ENCODE data around the gene SERTAD2.

Gene SERTAD2

GRCh38 chr2:64644458-64645382 lies 9.0 kb downstream of the SERTAD2 start:
- DNase-seq = peak; percentile 25

DNA sequence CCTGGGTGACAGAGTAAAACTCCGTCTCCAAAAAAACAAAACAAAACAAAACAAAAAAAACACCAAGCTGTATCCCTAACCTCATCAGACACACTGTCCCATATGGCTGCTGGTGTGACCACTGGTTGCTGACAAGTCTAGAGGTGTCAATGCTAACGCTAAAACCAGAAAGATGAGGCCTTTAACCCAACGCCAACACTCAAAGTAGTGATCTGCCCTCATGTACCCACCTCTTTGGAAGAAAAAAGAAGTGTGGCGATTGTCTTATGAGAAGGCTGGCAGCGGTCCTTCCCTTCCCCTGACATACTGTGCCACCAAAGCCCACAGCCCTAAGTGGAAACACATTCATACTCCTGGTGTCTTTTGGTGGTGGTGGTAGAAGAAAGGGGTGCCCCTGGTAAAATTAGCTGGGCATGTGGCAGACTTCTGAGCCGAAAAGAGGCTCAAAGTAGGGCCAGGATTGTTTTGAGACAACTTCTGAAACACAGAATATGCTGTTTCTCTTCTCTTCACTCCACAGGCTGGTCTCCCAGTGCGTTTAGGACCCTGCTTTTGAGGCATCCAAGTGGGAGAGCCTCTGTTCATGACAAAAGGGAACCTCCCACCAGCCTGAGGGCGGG lies 9.8 kb downstream of the SERTAD2 start:
- DNase-seq = no peak

DNA sequence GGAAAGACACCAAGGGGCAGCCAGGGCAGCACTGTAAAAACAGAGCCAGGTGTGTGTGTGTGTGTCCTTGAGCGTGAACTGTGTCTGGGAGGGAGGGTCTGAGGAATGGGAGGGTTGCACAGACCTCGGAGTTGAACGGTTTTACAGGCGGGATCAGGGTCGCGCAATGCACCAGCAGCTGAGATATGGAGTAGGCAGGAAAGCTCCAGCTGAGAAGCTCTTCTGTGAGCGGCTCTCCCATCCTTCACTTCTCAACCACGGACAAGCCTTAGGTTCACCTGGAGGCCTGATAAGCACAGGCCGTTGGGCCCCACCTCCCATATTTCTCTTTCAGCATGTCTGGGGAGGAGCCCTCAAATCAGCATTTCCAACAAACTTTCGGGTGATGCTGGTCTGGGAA lies 12.1 kb downstream of the SERTAD2 start:
- DNase-seq = no peak

GRCh38 chr2:64640153-64641044 lies 13.3 kb downstream of the SERTAD2 start:
- DNase-seq = no peak

GRCh38 chr2:64639691-64640090 lies 14.0 kb downstream of the SERTAD2 start:
- no peak for DNase-seq

DNA sequence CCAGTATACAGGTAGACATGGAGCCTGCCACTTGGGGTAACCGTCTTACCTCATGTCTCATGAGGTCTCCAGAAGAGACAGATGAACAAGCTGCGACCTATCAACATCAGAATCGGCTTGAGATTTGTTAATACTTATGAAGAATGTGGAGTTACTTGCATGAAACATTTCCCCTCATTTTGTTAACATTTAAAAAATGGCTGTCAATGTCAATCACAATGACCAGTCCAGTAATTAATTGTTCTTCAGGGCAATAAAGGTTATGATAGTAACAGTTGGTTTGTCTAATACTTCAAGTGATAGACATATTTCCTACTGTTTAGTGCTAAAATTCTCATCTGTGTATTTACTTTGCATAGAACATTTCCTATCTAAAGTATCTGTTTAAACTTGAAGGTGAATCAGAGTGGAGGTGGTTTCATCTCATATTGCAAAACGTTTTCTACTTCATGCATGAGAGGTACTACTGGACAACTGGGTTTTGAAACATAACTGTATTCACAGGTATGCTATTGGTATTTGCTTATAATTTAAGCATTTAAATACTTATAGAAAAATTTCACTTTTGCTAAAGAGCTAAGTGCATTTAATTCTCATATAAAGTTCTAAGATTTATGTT lies 15.1 kb downstream of the SERTAD2 start:
- no peak for DNase-seq

DNA sequence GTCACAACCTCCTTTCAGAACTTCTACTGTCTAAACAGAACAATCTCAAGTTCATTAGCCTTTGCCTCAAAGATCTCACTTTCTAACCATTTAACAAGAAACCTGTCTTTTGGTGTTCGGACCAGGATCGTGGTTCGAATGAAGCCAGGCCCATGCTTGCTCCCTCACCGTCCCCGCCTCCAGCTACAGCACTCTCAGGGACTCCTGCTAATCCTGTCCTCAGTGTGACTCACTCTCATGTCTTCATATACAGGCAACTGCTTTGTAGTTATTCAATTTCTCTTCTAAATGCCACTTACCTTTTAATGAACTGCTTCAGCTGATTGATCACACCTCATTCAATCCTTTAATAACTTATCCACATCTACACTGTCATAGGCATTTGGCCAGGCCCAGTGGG lies 15.8 kb downstream of the SERTAD2 start:
- DNase-seq = no peak

- DNase-seq = no peak
Observed at GRCh38 chr2:64637000-64637635, 16.6 kb downstream of the SERTAD2 start.

GRCh38 chr2:64635976-64636911 lies 17.5 kb downstream of the SERTAD2 start:
- no peak for DNase-seq

DNA sequence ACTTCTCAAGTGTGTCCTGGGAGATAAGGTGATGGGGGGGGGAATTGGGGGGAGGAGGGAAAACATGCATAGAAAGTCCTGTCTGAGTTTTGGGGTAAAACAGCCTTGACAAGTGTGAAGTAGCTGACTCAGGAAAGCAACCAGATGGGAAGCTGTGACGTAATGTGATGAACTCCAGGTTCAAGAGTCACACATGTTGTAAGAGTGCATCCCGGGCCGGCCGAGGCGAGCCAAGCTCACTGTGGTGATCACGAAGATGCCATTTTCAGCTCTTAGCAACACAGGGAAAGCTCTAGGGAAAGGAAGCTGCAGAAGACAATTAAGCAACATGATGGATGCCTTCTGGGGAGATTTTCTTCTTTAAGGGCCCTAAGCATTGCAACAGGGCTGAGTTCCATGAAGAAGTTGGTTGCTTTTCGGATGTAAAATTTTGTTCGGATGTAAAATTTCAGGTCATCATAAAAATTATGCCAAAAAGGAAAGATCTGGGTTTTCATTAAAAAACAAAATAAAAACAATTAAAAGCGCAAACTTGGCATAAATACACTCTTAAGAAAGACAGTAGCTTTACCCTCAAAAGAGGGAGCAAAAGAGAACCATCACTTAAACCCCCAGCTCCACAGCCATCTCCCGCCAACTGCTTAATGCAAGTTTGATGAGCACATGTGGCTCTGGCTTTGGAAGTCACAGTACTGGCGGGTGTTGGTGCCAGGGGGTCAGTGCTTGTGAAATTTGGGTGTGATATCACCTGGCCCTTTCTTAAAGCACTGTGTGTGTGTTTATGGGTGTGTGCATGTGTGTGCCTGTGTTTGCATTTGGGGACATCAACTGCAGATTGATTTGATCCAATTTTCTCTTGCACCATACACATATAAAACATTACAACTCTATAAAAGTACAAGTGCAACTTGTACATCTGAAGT lies 19.1 kb downstream of the SERTAD2 start:
- no peak for DNase-seq

DNA sequence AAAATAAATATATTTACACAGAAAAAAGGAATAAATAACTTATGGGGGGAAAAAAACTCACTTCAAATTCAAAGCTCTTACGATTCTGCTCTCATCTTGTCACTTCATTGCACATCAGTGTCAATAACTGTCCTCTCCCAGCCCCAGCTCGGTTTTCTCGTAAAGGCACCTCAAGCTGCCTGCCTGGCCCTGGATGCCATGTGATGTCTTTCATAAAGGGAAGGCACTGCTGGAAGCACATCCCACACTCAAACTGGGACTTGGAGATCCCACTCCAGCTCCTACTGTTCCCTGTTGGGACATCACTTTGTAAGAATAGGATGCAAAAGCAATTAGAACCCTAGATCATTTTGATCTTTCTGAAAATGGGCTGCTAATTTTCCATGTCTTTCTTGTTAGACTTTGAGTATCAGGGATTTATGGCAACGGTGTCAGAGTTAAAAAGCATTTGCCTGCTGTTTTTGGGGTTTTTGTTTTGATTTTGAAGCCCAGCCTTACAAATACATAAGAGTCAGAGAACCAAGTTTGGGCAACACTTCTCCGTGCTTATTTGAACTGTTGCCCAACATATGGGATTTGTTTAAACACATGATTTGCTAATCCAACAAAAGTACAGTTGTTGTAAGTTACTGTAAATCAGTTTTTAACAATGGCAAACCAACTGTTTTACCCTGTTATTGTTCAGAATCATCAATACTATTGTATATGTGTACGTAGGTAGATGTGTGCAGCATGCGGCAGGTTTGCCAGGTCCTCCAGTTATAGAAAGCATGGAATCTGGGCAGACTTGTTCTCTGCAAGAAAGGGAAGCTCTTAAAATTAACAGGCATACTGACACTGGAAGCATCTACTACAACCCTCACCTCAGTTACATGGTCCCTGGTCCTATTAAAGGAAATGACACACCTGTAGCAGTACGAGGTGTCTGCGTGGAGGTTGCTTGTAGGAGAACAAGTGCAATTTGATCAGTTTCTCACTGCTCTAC lies 20.6 kb downstream of the SERTAD2 start:
- DNase-seq = no peak

DNA sequence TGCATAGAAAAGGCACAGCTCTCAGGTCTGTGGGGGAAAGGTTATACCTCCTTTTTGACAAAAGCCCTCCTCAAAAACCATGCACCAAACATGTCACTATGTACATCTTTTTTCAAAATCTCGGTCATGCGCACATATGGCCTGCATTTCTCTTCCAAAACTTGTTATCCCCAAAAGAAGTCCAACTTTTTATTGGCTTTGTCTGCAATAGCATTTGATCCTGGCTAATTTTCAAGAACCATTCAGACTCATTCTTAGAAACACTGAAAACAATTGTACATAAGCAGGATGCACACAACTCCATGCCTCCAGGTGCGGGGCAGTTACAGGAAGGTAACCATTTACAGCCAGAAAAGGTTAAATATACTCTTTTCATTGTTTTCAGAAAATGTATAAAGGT lies 21.9 kb downstream of the SERTAD2 start:
- DNase-seq = no peak

DNA sequence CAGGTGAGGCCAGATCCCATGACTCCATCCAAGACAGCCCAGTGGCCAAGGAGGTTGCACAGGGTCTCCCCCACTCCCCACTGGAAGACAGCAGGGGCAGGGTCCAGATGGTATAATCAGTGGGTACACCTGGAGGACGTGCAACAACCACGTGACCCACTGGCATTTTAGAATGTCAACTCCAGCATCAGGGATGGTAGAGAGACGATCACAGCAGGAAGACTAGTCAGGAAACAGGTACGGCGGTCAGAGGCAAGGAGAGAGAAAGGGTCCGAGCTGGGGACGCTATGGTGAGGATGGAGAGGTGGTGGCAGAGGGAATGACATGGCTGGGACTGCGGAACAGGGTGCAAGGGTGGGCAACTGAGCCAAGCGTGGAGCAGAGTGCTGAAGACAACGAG lies 23.0 kb downstream of the SERTAD2 start:
- DNase-seq = no peak

DNA sequence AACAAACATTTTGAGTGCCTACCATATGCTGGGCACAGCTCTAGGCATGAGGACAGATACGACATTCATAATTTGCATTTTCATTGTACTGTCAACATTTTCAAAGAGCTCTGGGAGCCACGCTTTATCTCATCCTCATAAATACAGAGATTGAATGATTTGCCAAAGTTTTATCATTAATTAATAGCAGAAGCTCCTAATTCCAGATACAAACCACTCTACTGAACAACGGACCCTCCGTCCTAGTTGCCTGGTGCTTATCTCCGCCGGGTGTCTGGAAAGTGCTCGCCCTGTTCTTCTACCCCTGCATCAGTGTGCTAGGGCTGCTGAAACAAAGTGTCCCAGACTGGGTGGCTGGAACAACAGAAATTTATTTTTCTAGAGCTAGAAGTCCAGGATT lies 23.8 kb downstream of the SERTAD2 start:
- DNase-seq = no peak

- no peak for DNase-seq
Observed at GRCh38 chr2:64629329-64629781, 24.4 kb downstream of the SERTAD2 start.

DNA sequence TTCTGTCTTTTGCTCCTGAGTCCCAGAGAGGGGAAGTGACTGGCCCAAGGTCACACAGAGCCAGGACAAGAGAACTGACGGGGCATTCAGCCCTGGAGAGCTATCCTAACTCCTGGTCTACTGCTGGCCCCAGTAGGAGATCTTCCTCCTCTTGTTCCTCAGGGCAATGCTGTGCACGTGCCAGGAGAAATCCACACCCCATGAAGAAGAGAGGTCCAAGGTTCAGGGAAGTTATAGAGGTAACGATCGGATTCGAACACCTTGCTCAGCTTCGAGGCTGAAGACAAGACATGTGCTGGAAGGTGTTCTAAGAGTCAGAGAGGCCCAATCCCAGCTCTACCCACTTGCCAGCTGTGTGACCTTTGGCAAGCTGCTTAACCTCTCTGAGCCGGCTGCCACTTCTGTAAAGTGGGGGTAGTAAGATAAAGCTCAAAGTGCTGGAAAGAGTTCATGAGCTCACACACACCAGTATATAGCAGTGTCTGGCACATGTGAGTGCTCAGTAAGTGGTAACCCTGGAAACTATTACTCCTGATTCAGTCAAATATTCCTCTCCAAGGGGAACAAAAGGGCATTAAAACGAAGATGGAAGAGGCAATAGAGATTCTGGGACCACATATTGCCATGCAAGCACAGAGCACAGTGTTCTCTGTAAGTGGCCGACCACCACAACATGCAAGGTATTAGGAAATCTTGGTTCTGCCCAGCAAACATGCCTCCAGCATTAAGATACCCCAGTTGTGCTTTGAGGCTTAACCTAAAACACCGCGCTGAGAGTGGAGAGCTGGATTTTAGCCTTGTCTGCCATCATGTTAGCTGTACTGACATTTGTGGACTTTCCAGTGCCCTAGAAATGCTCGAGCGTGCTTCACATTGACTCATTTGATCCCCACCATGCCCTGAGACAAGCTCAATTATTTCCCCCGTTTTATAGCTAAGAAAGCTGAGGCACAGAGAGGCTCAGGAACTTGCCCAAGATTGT lies 25.6 kb downstream of the SERTAD2 start:
- DNase-seq = no peak
